ENCODE data around the gene AFF3.

GRCh38 chr2:99821039-99821438 is 321.4 kb downstream of the AFF3 start:
- TF ChIP-seq CTCF (IDR thresholded peaks at IDR 0.05): no peak
- no peak for TF ChIP-seq POLR2AphosphoS5 (IDR thresholded peaks at IDR 0.05)
